ENCODE data around the gene MORF4L1.

DNA sequence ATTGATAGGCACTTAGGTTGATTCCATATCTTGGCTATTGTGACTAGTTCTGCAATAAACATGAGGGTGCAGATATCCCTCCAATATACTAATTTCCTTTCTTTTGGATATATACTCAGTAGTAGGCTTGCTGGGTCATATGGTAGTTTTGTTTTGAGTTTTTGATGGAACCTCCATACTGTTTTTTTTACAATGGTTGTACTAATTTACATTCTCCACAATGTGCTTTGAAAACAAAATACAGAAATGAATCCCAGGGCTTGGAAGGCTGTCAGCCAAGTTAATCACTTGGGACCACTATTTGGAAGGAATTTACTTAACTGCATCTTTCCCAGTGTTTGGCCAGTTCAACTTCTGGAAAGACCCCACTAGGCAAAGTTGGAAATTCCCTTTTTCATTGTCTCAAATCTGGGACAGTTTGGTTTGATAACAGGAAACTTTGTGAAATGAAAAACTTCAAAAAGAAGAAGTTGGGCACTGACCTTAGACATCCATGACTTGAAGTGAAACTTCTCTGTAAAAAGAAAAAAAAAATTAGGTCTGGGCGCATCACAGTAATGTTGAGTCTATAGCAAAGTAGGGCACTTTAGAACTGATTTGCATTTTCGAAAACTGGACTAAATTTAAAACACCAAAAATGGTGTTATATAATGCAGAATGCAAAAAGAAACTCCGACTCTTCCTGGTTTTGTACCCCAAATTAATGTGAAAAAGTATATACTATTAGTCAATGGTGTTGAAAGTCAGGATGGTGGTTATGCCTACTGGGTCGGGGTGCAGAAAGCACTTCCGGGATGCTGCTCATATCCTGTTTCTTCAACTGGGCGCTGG is 66.2 kb downstream of the MORF4L1 start:
- TF ChIP-seq, protein P1, sequence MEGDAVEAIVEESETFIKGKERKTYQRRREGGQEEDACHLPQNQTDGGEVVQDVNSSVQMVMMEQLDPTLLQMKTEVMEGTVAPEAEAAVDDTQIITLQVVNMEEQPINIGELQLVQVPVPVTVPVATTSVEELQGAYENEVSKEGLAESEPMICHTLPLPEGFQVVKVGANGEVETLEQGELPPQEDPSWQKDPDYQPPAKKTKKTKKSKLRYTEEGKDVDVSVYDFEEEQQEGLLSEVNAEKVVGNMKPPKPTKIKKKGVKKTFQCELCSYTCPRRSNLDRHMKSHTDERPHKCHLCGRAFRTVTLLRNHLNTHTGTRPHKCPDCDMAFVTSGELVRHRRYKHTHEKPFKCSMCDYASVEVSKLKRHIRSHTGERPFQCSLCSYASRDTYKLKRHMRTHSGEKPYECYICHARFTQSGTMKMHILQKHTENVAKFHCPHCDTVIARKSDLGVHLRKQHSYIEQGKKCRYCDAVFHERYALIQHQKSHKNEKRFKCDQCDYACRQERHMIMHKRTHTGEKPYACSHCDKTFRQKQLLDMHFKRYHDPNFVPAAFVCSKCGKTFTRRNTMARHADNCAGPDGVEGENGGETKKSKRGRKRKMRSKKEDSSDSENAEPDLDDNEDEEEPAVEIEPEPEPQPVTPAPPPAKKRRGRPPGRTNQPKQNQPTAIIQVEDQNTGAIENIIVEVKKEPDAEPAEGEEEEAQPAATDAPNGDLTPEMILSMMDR (IDR thresholded peaks at IDR 0.05), result no peak
- no peak for TF ChIP-seq POLR2A (IDR thresholded peaks at IDR 0.05)
